HG02870 (cell line): ENCODE measurements around the gene MAGI2.

Experiments used
- ATAC-seq: cut with Tn5 transposase; IDR thresholded peaks from one replicate; pipeline ENCODE4 v1.9.1; 2021; ENCODE audit warnings: mild to moderate bottlenecking, moderate library complexity; ENCODE audit not compliant: unreplicated experiment

Gene MAGI2

DNA sequence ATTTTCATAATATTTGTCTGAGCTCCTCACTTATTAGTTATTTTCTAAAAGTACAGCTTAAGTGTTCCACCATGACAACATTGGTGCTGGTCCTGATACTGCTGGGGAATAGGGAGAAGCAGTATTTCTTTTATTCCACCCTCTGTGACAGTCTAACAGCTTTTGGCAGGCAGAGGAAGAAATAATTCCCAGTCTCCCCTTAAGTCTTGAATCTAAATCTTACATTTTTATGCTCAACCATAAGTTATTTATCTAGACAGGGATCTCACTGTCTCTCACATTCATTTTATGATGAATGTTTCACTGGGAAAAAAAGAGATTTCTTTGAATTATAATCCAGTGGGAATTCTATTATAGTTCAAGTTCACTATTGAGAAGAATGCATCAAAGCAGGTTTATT is 71.5 kb downstream of the MAGI2 start:
- ATAC-seq: no peak

DNA sequence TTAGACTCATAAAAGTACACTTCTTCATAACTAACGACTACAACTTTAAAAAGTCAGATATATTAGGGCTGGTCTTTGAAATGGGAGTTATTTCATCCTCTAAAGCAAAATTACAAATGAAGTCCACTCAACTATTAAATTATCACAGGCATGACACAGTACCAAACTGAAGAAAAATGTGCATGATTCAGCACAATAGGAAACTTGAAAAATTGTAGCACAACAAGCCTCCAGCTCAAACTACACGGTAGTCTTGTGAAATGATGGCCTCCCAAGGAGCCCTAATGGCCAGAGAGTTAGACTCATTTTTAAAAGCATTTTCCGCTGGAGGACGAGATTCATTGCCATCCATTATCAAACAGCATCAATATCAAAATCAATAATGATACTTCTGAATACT is 76.4 kb downstream of the MAGI2 start:
- no peak for ATAC-seq

DNA sequence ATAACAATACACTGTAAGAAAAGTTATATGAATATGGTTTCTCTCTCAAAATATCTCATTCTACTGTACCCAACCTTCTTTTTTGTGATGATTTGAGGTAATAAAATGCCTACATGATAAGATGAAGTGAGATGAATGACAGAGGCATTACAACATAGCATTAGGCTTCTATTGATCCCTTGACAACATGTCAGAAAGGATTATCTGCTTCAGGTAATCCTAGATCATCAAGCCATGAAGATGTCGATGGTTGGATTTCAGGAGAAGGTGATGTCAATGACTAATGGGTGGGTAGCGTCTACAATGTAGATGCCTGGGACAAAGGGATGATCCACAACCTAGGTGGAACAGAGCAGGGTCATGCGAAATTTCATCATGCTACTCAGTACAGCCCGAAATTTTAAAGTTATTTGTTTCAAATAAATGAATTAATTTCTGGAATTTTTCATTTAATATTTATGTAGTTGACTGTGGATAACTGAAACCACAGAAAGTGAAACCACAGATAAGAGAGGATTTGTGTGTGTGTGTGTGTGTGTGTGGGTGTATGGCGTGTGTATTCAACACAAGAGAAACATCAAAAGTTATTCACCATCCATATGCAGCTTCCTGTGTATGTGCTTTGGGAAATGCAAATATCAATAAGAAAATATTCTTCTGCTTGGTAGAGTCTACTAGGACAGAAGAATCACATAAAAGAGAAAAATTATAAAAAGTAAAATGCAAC is 77.0 kb downstream of the MAGI2 start:
- ATAC-seq: no peak

DNA sequence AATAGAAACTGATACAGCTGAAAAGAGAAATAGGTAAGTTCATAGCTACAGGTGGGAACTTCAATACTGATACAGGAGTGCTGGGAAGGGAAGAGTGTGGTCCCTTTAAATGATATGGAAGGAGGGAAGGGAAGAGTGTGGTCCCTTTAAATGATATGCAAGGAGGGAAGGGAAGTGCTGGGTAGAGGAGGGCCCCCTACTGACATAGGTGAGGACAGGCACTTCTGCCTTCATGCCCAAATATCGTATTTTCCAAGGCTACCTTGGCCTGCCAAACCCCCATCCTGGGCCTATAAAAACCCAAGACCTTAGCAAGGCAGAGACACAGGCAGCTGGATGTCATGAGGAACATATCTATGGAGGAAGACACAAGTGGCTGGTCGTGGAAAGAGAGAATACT is 92.3 kb downstream of the MAGI2 start:
- no peak for ATAC-seq

DNA sequence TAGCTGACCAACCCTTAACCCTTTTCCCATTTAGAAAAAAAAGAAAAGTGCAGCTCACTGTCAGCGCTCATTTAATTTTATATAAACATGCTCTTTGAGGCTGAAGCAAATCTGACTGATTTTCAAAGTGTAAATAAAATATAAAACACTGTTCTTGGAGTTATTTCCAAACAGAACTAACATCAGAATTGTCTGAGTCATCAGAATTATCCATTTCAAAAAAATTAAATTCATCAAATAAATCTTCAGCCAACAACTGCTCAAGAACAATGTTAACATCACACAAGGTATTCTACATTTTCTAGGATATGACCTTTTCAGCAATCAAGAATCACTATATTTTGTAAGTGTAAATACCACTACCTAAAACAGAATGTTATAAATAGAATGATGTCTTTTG is 93.6 kb downstream of the MAGI2 start:
- no peak for ATAC-seq

DNA sequence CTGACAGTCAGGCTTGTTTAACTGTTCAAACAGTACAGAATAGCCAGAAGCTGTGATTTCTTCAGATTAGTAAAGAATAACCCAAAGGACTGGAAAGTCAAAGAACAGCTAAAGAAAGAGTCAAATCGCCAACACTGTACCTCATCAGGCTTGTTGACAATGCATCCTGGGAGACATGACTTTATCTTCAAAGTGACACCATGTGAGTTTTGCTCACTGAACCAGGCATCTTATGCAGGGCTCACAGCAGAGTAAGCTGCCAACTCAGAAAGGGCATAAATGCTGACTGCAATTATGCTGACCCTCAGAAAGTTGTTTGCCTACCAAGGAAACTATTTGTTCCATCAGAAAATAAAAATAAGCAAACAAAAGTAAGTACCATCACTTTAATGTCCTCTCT is 96.4 kb downstream of the MAGI2 start:
- ATAC-seq: no peak

DNA sequence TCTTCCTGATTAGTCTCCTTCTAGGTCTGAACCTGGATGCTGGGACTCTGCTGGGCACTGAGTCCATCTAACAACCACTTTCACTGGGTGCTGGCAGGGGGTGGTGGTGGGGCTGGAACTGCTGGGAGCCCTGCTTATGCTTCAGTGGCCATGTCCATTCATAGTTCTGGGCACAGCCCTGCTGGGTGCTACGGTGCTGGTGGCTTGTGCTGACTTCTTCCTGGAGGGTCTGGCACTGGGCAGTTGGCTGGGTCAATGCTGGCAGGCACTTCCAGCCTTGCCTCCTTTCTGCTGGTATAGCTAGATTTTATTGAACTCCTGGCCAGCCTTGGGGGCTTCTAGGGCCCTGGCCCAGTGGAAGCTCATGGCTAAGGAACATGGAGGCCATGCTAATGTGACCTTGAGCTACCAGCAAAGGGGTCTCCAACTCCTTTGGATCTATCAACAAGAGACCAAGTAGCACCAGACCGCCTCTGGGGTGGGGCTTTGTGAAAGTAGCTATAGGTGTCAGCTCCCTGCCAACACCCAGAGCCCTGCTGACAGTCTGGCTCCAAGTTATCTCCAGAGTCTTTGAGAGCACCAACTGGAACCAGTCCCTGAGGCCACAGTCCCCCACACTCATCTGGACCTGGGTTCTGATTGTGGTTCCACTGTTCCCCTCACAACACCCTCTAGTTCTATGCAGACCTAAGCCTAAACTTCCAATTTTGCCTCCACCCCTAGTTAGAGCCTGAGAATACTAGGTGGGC is 99.6 kb downstream of the MAGI2 start:
- no peak for ATAC-seq

DNA sequence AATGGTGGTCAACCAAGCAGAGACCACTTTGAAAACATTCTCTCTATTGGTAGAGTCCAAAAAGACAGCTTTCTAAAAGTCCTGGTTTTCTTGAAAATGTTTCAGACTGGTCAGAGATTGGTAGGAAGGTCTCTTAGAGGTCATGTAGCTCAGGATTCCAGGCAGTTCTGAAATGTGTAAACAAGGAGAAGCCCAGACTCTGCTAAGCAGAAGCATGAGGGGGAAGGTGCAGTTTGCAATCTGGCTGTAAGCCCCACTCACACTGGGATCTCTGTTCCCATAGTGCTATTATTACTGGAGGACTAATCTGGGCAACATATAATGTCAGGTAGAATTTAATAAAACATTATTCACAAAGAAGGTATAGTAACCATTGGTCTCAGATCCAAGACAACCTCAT is 101.1 kb downstream of the MAGI2 start:
- no peak for ATAC-seq

DNA sequence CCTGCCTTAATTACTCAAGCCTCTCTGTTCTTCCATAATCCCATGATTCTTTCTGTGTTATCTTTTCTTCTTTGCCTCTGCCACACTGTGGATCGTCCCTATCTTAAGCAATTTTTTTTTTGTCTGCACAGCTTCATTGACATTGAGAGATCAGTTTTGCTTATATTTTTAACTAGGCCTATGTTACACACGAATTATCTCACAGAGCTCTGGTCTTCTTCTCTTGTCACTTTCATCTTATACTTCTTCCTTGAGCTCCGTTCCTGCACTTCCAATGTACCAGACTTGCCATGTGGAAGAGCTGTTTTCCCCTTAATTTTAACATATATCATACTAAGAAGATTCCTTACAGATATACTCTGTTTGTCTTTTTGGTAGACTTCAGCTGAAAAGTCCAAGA is 106.1 kb downstream of the MAGI2 start:
- no peak for ATAC-seq

DNA sequence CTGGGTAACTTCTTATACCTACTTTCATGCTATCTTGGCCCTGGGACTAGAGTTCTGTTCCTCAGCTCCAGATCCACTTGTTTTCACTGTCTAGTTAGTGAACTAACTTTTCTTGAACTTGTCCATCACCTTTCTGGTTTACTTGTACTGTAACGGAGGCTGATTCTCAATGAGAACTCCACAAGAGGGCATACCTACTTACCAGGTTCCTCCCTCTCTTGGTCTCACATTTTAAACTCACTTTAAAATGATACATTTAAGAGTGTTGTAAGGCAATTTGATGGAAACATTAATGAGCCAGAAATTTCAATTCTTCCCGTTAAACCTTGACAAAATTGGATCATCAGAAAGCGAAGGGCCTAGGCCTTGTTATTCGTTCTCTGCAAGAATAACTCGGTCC is 111.6 kb downstream of the MAGI2 start:
- no peak for ATAC-seq

DNA sequence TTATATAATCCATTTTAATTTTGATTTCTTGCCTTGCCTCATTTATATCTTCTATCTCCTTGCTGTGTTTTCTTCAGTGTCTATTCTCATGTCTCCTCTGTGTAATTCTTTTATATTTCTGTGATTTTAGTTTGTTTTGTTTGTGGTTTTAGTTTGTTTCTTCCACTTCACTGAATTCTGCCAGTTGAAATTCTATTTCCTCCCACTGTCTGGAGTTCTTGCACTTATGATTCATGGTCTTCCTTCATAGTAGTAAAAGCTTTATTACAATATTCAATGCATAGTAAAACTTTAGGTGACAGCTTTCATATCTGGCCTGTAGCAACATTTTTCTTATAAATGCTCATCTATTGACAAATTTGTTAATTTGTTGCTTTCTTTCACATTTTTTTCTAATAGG is 113.3 kb downstream of the MAGI2 start:
- no peak for ATAC-seq

DNA sequence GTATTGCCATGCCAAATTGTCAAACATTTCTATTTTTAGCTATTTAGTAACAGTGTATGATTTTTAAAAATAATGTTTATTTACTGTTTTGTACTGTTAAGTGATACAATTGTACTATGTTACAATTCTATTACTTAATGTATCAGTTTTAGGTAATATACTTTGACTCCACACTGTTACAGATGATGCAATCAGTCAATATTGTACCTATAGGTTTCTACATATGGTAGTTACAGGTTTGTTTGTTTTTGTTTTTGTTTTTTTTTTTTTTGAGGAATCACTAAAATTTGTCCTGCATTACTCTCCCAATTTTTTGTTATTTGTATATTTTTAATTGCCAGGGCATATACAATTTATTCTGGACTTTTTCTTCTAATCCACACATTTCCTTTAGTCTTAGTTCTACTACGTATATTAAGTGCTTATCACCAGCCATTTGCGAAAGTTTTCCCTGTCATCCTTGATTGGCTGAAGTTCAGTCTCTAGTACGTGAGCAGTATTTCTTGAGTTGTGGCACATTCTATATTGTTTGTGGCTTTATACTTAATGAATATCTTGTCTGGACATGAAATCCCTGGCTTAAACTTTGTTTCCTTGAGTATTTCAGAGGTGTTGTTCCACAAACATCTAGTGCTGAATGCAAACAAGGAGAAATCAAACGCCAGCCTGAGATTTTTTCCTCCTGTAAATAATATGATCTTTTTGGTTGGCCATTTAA is 114.1 kb downstream of the MAGI2 start:
- ATAC-seq: no peak

DNA sequence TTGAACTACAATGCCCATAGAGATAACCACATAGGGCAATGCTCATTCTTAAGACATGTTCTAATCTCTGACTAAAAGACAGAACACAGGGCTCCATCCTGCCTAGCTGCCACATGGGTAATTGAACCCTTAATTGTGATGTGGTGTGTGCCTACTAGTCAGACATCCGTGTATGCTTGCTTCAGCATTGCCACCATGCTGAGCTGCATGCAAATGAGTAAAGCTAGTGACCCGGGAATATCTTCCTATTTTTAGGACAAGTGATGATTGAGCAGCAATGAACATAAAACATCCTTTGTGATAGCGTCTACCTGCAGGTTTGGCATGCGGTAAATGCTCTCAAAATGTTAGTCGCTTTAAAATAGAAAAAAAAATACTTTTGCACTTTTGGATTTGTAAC is 115.8 kb downstream of the MAGI2 start:
- no peak for ATAC-seq

DNA sequence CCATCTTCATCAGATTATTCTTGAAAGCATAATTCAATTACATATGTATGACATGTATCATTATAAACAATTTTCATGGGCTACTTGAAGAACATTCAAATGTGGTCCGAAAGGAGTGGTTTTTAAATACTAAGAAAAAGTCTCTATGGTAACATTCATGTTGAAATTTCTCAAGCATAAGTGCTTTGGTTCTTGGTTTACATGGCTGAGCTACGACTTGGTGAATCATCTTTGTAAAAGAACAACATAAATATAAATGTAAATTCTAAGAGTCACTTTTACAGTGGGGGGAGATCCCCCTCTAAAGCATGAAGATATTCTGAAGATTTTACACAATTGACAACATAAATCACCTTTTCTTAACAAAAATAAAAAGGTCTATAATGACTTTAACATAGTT is 118.6 kb downstream of the MAGI2 start:
- ATAC-seq: no peak

DNA sequence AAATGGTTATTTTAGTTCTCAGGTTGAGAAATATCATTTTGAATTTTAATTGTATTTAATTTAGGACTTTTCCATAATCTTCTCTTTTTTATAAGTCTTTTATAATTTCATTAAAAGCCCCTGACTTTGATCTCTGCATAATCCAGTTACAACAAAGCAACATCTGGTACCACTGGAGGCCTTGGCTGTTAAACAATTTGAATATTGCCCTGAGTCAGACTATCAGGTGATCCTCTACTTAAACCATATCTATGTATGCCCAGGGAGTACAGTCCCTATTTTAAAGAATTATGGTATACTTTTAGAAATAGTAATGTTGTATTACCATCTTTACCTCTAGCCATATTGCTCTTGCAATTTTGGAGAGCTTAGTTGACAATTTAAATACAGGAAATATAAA is 119.1 kb downstream of the MAGI2 start:
- ATAC-seq: no peak

DNA sequence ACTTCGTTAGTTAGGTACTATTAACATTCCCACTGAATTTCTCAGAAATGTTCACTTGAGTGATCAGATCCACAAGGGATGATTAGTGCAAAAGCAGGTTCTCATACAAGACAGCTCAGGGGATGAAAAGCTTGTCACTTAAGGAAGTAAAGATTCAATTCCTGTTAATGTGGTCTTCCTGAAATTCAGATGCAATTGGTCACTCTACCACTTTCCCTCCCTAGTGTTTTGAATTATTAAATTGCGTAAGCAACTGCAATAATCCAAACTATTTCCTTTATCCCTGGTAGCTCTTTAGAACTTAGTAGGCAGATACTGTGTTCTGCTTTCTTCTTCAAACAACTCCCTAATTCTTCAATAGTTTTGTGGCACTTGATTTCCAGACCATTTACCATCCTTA is 121.4 kb downstream of the MAGI2 start:
- ATAC-seq: no peak

DNA sequence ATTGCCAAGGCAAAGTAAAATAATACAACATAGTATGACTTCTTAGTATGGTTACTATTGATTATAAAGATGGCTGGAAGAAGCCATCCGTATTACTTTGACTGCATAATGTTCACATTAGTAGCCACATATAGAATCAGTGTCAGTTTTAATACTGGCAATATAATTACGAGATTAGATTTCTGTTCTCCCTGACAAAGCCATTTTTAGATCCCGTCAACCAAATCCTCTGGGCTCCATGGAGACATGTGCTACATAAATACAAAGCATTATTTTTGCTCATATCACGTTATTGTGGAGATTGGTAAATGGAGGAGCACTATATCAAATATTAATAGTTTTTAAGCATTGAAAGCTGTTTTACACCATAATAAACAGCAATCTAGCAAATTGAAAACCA is 124.0 kb downstream of the MAGI2 start:
- ATAC-seq: no peak

DNA sequence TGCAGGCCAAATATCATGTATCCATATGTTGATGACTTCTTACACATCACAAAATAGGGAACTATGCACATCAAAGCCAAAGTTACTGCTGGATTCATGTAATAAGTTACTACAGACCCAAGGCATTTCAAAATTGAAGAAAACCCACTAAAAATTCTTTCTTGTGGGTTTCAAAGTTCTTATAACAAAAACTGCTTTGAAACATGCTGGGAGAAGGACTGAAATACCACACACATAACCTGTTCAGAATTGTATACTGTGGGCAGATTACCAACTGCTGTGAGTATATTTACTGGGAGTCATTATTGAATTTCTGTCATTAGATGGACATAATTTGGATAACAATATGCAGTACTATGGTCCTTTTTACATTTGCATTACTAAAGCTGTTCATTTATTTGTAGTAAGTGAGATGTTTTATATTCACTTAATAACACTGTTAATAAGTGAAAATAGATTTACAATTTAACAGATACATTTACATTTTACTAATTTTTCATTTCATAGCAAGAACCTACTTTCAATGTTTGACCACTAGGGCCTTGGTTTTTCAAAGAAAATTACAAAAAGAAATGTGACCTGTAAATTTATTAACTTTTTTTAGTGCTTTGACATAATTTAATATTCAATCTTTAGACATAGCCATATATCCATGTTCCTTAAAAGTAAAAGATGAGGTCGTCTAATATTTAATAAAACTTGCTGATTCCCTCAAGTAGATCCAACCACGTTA is 132.6 kb downstream of the MAGI2 start:
- ATAC-seq: no peak

DNA sequence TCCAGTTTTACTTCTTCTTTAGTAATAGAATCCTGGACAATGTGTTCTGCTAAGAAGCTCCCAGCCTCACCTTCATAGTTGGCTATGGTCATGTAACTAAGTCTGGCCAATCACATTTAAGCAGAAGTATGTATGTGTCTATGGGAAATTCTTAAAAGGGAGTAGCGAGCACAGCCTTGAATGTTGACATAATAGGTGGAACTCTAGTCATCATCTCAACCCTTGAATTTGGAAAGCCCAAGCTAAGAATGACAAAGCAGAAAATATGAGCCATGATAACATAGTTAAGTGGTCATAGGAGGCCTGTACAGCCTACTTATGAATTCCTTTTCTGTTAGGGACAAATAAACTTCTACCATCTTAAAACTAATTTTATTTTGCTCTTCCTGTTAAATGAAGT is 134.1 kb downstream of the MAGI2 start:
- ATAC-seq: no peak

DNA sequence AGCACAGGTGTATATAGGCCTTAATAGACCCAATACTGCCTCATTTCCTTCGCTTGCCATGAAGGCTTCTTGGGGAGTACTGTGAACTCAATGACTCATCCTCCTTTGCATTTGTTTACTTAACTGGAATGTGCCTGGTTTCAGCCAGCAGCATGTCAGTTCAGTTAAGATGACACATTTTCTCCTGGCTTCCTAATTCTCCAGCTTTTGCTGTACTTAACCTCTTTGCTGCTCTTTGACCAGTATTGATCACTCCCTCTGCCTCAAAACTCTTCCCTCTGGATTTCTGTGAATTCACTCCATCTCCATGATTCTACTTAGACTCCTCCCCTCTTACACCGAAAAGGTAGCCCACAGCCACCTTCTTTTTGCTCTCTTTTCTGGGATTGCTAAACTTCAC is 135.7 kb downstream of the MAGI2 start:
- no peak for ATAC-seq

DNA sequence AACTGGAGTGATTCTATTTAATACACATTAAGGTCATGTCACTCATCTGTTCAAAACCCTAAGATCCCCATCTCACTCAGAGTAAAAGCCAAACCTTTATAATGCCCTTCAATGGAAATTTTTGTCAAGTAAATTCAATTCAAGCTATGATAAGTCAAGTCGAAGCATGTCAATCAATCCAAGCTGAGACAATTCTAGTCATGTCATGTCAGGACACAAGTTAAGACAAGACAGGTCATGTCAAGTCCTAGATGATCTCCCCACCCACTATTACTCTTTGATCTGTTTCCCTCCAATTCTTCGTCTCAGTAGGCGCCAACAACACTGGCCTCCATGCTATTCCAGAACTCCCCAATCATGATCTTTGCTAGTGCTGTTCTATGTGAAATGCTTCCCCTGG is 141.4 kb downstream of the MAGI2 start:
- no peak for ATAC-seq
